Kidney epithelial cell (primary cell): ENCODE measurements around the gene TACR2. TPM values are rescaled to one million over a fixed set of nuclear protein-coding genes. Genes with fewer than 3 reads are reported as not detected.

ENCODE experiments used
- DNase-seq: peaks from one replicate; pipeline ENCODE4 v3.0.0-alpha.2; 2010; ENCODE audit warnings: low read depth
- H3K27me3 ChIP-seq: 2 replicates; pipeline ENCODE4 v1.6.0; 2011; ENCODE audit warnings: low read length; ENCODE audit not compliant: control insufficient read depth, insufficient read depth
- H3K36me3 ChIP-seq: 2 replicates; pipeline ENCODE4 v1.5.1; 2011; ENCODE audit warnings: low read length; ENCODE audit not compliant: control insufficient read depth, insufficient read depth
- H3K4me3 ChIP-seq: 2 replicates; pipeline ENCODE4 v1.5.1; 2011; ENCODE audit warnings: low read depth, mild to moderate bottlenecking, control low read depth, low read length
- total RNA-seq: library from RNA; depleted of rRNA; stranded (reverse); fragments of >200 nt; gene quantifications from 2 replicates; pipeline ENCODE4 v1.2.3, GENCODE V29; 2015
- TF ChIP-seq, protein P1 (sequence below): IDR thresholded peaks from 2 replicates; pipeline ENCODE4 v1.5.1; 2011; ENCODE audit warnings: mild to moderate bottlenecking, moderate library complexity, low read length, control low read depth, inconsistent platforms; ENCODE audit not compliant: insufficient read depth, poor library complexity, severe bottlenecking

Gene TACR2
- total RNA-seq, 1 donor from 2014 or later = not detected

DNA sequence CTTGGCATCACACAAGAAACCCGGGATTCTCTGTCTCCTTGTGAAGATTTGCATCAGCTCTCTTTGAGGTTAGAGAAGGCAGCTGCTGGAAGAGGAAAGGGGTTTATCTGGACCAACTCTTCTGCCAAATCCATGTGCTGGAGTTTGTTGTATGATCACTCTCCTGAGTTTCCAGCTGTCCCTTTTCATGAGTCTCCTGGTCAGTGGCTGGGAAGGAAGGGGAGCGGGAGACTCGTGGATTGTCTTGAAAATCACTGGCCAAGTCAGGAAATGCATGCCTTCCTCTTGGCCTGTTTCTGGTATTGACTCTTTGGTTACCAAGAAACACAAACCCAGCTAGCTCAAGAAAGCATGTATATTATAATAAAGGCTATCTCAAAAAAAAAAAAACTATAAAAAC lies 38.8 kb downstream of the TACR2 start:
- DNase-seq = no peak
- Histone ChIP-seq H3K27me3 (no peaks in the 10 kb centered on the region), H3K4me3 (no peak overlapping the region), H3K36me3 (peaks cover 3% of the 10 kb centered on the region)
- TF ChIP-seq, protein P1, sequence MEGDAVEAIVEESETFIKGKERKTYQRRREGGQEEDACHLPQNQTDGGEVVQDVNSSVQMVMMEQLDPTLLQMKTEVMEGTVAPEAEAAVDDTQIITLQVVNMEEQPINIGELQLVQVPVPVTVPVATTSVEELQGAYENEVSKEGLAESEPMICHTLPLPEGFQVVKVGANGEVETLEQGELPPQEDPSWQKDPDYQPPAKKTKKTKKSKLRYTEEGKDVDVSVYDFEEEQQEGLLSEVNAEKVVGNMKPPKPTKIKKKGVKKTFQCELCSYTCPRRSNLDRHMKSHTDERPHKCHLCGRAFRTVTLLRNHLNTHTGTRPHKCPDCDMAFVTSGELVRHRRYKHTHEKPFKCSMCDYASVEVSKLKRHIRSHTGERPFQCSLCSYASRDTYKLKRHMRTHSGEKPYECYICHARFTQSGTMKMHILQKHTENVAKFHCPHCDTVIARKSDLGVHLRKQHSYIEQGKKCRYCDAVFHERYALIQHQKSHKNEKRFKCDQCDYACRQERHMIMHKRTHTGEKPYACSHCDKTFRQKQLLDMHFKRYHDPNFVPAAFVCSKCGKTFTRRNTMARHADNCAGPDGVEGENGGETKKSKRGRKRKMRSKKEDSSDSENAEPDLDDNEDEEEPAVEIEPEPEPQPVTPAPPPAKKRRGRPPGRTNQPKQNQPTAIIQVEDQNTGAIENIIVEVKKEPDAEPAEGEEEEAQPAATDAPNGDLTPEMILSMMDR = no peak

DNA sequence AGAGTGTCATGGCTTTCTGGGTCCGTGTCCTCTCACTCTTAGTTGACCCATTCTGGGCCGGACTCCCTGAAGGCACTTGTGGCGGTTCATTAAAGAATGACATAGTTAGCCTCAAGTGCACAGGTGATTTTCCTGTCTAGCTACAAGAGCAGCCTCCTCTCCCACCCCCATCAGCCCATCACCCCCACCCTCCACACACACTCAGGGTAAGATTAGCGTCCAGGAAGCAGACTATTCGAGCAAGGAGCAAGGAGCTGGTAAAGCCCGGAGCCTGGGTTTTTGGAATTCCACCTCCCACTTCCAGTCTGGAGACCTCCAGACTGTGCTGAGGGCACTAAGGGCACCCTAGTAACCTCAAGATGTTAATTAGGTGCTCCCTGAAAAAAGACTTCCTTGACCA lies 39.5 kb downstream of the TACR2 start:
- TF ChIP-seq, protein P1 = no peak
- DNase-seq = no peak
- Histone ChIP-seq H3K27me3 (no peaks in the 10 kb centered on the region), H3K4me3 (no peak overlapping the region), H3K36me3 (peaks cover 3% of the 10 kb centered on the region)

DNA sequence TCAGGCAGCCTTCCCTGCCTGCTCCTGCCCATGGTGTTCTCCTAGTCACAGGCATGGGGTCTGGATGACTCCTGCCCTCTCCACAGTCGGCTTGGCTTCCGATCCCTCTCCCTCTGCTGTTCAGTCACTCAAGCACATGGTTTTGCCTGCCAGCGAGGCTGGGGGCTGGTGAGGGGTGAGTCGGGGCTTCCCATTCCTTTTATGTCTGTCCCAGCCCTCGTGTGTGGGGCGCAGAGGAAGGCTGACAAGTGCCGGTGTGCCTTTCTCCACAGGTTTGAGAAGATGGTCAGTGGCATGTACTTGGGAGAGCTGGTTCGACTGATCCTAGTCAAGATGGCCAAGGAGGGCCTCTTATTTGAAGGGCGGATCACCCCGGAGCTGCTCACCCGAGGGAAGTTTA lies 40.1 kb downstream of the TACR2 start:
- H3K36me3 ChIP-seq = peaks cover 3% of the 10 kb centered on the region

DNA sequence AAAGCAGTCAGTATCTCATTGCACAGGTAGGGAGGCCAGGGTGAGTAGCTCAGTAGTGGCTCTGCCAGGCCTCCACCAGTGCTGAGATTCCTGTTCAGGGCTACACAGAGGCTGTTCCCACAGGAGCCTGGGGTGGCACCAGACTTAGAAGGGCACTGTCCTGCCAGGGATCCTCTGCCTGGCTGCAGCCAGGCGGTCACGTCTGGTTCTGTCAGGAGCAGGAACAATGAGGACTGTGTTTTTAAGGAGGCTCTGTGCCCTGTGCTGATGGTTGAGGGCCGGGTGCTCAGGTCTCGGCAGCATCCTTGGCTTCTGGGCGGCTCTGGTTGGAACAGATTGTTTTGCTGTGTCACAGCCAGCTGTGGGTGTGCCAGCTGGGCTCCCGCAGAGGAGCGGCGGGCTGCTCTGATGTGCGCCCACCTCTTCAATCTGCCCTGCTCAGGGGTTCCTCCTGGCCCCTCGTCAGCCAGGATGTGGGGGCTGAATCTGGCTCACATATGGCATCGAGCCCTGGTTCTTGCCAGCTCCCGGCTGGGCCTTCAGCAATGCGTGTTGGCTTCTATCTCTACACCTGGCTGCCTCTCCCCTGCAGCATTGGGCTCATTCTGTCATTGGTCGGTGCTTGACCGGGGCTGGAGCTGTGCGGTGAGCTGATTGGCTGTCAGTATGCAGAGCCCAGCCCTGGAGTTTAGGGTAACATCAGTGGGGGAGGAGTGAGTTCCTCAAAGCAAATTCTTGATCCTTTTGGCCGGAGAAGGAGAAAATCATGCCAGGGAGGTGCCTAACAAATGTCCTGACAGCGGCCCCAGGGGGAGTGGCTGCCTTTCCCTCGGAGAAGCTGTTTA lies 41.2 kb downstream of the TACR2 start:
- H3K4me3 ChIP-seq = no peak overlapping the region
- H3K36me3 ChIP-seq = peaks cover 3% of the 10 kb centered on the region
- TF ChIP-seq, protein P1 = no peak
- H3K27me3 ChIP-seq = no peaks in the 10 kb centered on the region
- no peak for DNase-seq

More for the DNA sequence above, 40.1 kb downstream of the TACR2 start:
- Histone ChIP-seq H3K4me3 (no peak overlapping the region), H3K27me3 (no peaks in the 10 kb centered on the region)
- no peak for DNase-seq
- TF ChIP-seq, protein P1 = no peak

DNA sequence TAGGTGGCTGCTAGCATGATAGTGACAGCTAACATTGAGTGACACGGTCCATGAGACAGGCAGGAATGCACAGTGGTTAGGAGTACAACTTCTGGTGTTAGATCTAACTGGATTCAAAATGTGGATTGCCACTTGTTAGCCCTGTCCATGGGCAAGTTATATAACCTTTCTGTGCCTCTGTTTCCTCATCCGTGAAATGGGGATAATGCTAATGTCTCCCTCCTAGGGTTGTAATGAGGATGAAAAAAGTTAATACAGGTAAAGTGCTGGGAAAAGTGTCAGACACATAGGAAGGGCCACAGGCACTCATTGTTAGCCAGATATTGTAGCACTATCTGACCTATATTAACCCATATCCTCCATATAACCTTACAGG lies 41.8 kb downstream of the TACR2 start:
- no peak for DNase-seq
- Histone ChIP-seq H3K4me3 (no peak overlapping the region), H3K36me3 (peaks cover 3% of the 10 kb centered on the region), H3K27me3 (no peaks in the 10 kb centered on the region)
- TF ChIP-seq, protein P1 = no peak

DNA sequence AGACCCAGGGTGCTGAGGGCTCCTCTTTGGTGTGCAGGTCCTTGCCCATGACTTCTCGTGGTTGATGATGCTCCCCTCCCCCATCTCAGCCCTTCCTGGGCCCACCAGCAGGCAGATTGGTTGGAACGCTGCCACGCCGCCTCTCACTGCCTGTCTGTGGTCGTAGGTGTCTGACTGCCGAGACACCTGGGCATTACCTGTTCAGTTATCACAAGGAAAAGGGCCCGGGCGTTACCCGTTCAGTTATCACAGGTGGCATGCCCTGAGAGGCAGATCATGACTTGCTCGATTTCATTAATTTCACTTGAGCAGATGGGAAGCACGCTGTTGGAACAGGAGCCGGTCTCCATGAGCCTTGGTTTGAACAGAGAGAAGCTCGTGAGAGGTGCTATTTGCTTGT lies 42.5 kb downstream of the TACR2 start:
- Histone ChIP-seq H3K27me3 (no peaks in the 10 kb centered on the region), H3K4me3 (no peak overlapping the region), H3K36me3 (peaks cover 1% of the 10 kb centered on the region)
- DNase-seq = no peak
- TF ChIP-seq, protein P1 = no peak
